SJCRH30 (cell line): Measurements from ENCODE around the gene CTNS. TPM values are rescaled to one million over a fixed set of nuclear protein-coding genes. Genes with fewer than 3 reads are reported as not detected.

Experiments
- DNase-seq, 2 experiments: peaks; one replicate each; pipeline ENCODE4 v3.0.0-alpha.2; 2015 to 2020
- H3K27ac ChIP-seq: fragments of 250-450 bp; sonication (Bioruptor Pico); 2 replicates; pipeline ENCODE4 v1.5.1; 2020; ENCODE audit warnings: mild to moderate bottlenecking, moderate library complexity
- H3K27me3 ChIP-seq: fragments of 250-450 bp; sonication (Bioruptor Pico); 2 replicates; pipeline ENCODE4 v1.5.1; 2020; ENCODE audit warnings: mild to moderate bottlenecking, moderate library complexity
- H3K36me3 ChIP-seq: fragments of 250-450 bp; sonication (Bioruptor Pico); 2 replicates; pipeline ENCODE4 v1.5.1; 2020; ENCODE audit warnings: mild to moderate bottlenecking, moderate library complexity
- H3K4me1 ChIP-seq: fragments of 250-450 bp; sonication (Bioruptor Pico); 2 replicates; pipeline ENCODE4 v1.5.1; 2020; ENCODE audit warnings: mild to moderate bottlenecking, moderate library complexity
- H3K4me3 ChIP-seq: fragments of 250-450 bp; sonication (Bioruptor Pico); 2 replicates; pipeline ENCODE4 v1.5.1; 2020; ENCODE audit warnings: mild to moderate bottlenecking, moderate library complexity
- H3K9me3 ChIP-seq: fragments of 250-450 bp; sonication (Bioruptor Pico); replicated peaks from 2 replicates; pipeline ENCODE4 v1.5.1; 2020; ENCODE audit warnings: mild to moderate bottlenecking, moderate library complexity
- total RNA-seq: library from RNA; depleted of rRNA; stranded (reverse); fragments of >200 nt; shearing (Covaris generic); gene quantifications from 2 replicates; pipeline ENCODE4 v1.2.3, GENCODE V29; 2014; rRNA removed

CTNS gene
- 6.0 and 8.1 TPM in 2 replicates for total RNA-seq

- Histone ChIP-seq H3K4me1 (no peaks in the 10 kb centered on the region; the same call in 1 of the 2 replicates), H3K36me3 (no peaks in the 10 kb centered on the region), H3K9me3 (no peaks in the 10 kb centered on the region), H3K27me3 (no peaks in the 10 kb centered on the region), H3K27ac (peak within 1 kb of the TSS; percentile 94), H3K4me3 (peak within 1 kb of the TSS; percentile 80)
- peak; percentile 94 for DNase-seq
Measured at GRCh38 chr17:3636154-3636907, at the start of gene CTNS, which contains the start of gene SHPK. Gene CTNS (plus strand): TSS chr17:3636760. CDS start chr17:3640207, 3,447 bp downstream. Gene SHPK (minus strand): TSS chr17:3636250. CDS start chr17:3636219, 31 bp downstream.

- no peak overlapping the region for H3K4me3 ChIP-seq
- H3K9me3 ChIP-seq, result no peaks in the 10 kb centered on the region
- H3K36me3 ChIP-seq, result no peaks in the 10 kb centered on the region
- DNase-seq, result no peak
- no peaks in the 10 kb centered on the region for H3K27me3 ChIP-seq
- H3K4me1 ChIP-seq, result peaks cover 13% of the 10 kb centered on the region
- peak overlapping the region; percentile 54 for H3K27ac ChIP-seq
Measured at GRCh38 chr17:3589784-3590183, 46.8 kb upstream of the CTNS start.

- peak; percentile 61 to 64 for DNase-seq
- Histone ChIP-seq H3K36me3 (no peaks in the 10 kb centered on the region), H3K9me3 (no peaks in the 10 kb centered on the region), H3K4me1 (peaks cover 13% of the 10 kb centered on the region), H3K4me3 (no peak overlapping the region), H3K27ac (peak overlapping the region; percentile 54), H3K27me3 (no peaks in the 10 kb centered on the region)
Measured at GRCh38 chr17:3590231-3590630, 46.3 kb upstream of the CTNS start.

- peaks cover 13% of the 10 kb centered on the region for H3K4me1 ChIP-seq
- DNase-seq, result no peak
- H3K4me3 ChIP-seq, result no peak overlapping the region
- H3K27me3 ChIP-seq, result no peaks in the 10 kb centered on the region
- H3K9me3 ChIP-seq, result no peaks in the 10 kb centered on the region
- no peaks in the 10 kb centered on the region for H3K36me3 ChIP-seq
- H3K27ac ChIP-seq, result peak overlapping the region; percentile 54
Measured at GRCh38 chr17:3590768-3591167, 45.8 kb upstream of the CTNS start.

GRCh38 chr17:3592216-3592860, 44.2 kb upstream of the CTNS start:
- peaks cover 13% of the 10 kb centered on the region for H3K4me1 ChIP-seq
- no peak overlapping the region for H3K4me3 ChIP-seq
- no peaks in the 10 kb centered on the region for H3K27me3 ChIP-seq
- H3K36me3 ChIP-seq, result no peaks in the 10 kb centered on the region
- H3K9me3 ChIP-seq, result no peaks in the 10 kb centered on the region
- DNase-seq, result no peak
- no peak overlapping the region for H3K27ac ChIP-seq

- Histone ChIP-seq H3K4me1 (peaks cover 13% of the 10 kb centered on the region), H3K27ac (peak overlapping the region; percentile 92), H3K4me3 (no peak overlapping the region), H3K9me3 (no peaks in the 10 kb centered on the region), H3K36me3 (no peaks in the 10 kb centered on the region), H3K27me3 (no peaks in the 10 kb centered on the region)
- DNase-seq, result no peak
Measured at GRCh38 chr17:3593384-3593783, 43.2 kb upstream of the CTNS start.

- Histone ChIP-seq H3K36me3 (no peaks in the 10 kb centered on the region), H3K27me3 (no peaks in the 10 kb centered on the region), H3K9me3 (no peaks in the 10 kb centered on the region), H3K27ac (peak overlapping the region; percentile 92), H3K4me1 (peaks cover 13% of the 10 kb centered on the region), H3K4me3 (peak overlapping the region; percentile 38)
- peak; percentile 68 to 72 for DNase-seq
Measured at GRCh38 chr17:3594051-3594800, 42.3 kb upstream of the CTNS start.

GRCh38 chr17:3594976-3595375, 41.6 kb upstream of the CTNS start:
- no peaks in the 10 kb centered on the region for H3K36me3 ChIP-seq
- no peak for DNase-seq
- H3K27ac ChIP-seq, result peak overlapping the region; percentile 92
- no peaks in the 10 kb centered on the region for H3K9me3 ChIP-seq
- peak overlapping the region; percentile 38 for H3K4me3 ChIP-seq
- H3K4me1 ChIP-seq, result peaks cover 11% of the 10 kb centered on the region
- H3K27me3 ChIP-seq, result no peaks in the 10 kb centered on the region

- DNase-seq, result peak; percentile 28 to 35
- H3K27me3 ChIP-seq, result no peaks in the 10 kb centered on the region
- no peaks in the 10 kb centered on the region for H3K36me3 ChIP-seq
- no peak overlapping the region for H3K4me3 ChIP-seq
- H3K9me3 ChIP-seq, result no peaks in the 10 kb centered on the region
- H3K27ac ChIP-seq, result no peak overlapping the region
- peaks cover 5% of the 10 kb centered on the region for H3K4me1 ChIP-seq
Measured at GRCh38 chr17:3596804-3597464, 39.6 kb upstream of the CTNS start.

GRCh38 chr17:3598078-3598477, 38.5 kb upstream of the CTNS start:
- no peaks in the 10 kb centered on the region for H3K27me3 ChIP-seq
- H3K4me1 ChIP-seq, result peaks cover 5% of the 10 kb centered on the region
- H3K4me3 ChIP-seq, result no peak overlapping the region
- H3K27ac ChIP-seq, result no peak overlapping the region
- DNase-seq, result no peak
- no peaks in the 10 kb centered on the region for H3K9me3 ChIP-seq
- H3K36me3 ChIP-seq, result no peaks in the 10 kb centered on the region

GRCh38 chr17:3600529-3601205, 35.9 kb upstream of the CTNS start:
- Histone ChIP-seq H3K27ac (no peak overlapping the region), H3K27me3 (no peaks in the 10 kb centered on the region), H3K36me3 (no peaks in the 10 kb centered on the region), H3K4me1 (no peaks in the 10 kb centered on the region), H3K9me3 (no peaks in the 10 kb centered on the region), H3K4me3 (no peak overlapping the region)
- DNase-seq, result no peak

GRCh38 chr17:3602499-3602898, 34.1 kb upstream of the CTNS start:
- Histone ChIP-seq H3K27ac (no peak overlapping the region), H3K4me3 (no peak overlapping the region), H3K4me1 (no peaks in the 10 kb centered on the region), H3K27me3 (no peaks in the 10 kb centered on the region), H3K36me3 (no peaks in the 10 kb centered on the region), H3K9me3 (no peaks in the 10 kb centered on the region)
- DNase-seq, result peak in 1 of 2 experiments; percentile 26

GRCh38 chr17:3603119-3603869, 33.3 kb upstream of the CTNS start:
- Histone ChIP-seq H3K36me3 (no peaks in the 10 kb centered on the region; the same call in 1 of the 2 replicates), H3K27me3 (no peaks in the 10 kb centered on the region), H3K27ac (no peak overlapping the region), H3K9me3 (no peaks in the 10 kb centered on the region), H3K4me1 (no peaks in the 10 kb centered on the region), H3K4me3 (no peak overlapping the region)
- no peak for DNase-seq
